A549 treated with DMSO at 1 μM for 4 hours (cell line): Measurements from ENCODE around the gene F8A1. TPM values are rescaled to one million over a fixed set of nuclear protein-coding genes. Genes with fewer than 3 reads are reported as not detected.

ENCODE experiments used
- total RNA-seq: library from RNA; stranded (reverse); fragments of 200-300 nt; extraction: Qiagen RNA extraction; gene quantifications from 5 replicates; pipeline ENCODE4 v1.2.3, GENCODE V29; 2022; ENCODE audit warnings: low read depth

The F8A1 gene
- 57.7 to 95.5 TPM (median 81.7 TPM) in 5 replicates for total RNA-seq

GRCh38 chrX:154886069-154886788, at the start of gene F8A1:
F8A1 (plus strand) TSS chrX:154886355; CDS start chrX:154886375, 20 bp downstream.

Other genes with a start within 250 kb of the F8A1 start
- not detected in 5 replicates for gene CTAG2, start 232.8 kb upstream of the F8A1 start, total RNA-seq
- 0.30 to 0.76 TPM (median 0.42 TPM) in 5 replicates for gene GAB3, start 135.3 kb upstream of the F8A1 start, total RNA-seq
- gene DKC1, start 123.5 kb upstream of the F8A1 start, total RNA-seq: 166 to 215 TPM (median 177 TPM) in 5 replicates
- gene MPP1, start 80.9 kb upstream of the F8A1 start, total RNA-seq: 14.4 to 17.7 TPM (median 16.7 TPM) in 5 replicates
- not detected in 5 replicates for gene SMIM9, start 51.7 kb upstream of the F8A1 start, total RNA-seq
- 3.8 to 5.5 TPM (median 4.3 TPM) in 5 replicates for gene F8, start 136.4 kb downstream of the F8A1 start, total RNA-seq
- gene FUNDC2, start 140.5 kb downstream of the F8A1 start, total RNA-seq: 94.6 to 115 TPM (median 111 TPM) in 5 replicates
- gene CMC4, start 184.8 kb downstream of the F8A1 start, total RNA-seq: 14.3 to 15.9 TPM (median 14.9 TPM) in 5 replicates
- gene MTCP1, start 184.8 kb downstream of the F8A1 start, total RNA-seq: 13.9 to 24.5 TPM (median 22.5 TPM) in 5 replicates
- gene BRCC3, start 185.2 kb downstream of the F8A1 start, total RNA-seq: 25.0 to 30.4 TPM (median 28.6 TPM) in 5 replicates